Stimulated activated CD8-positive, alpha-beta memory T cell treated with anti-CD3 and anti-CD28 coated beads, Interleukin-7, amount 100 ng/mL, for 24 hours (primary cell): Measurements from ENCODE around the gene GTF2F1.
"Not testable (repeated sequence)": the region's sequence is repeated elsewhere in the genome, so short reads cannot be mapped to it uniquely, and the experiment has no call there.

Experiments used
- DNase-seq: peaks from one replicate; pipeline ENCODE4 v3.0.0-alpha.2; 2020; ENCODE audit warnings: low read depth

The GTF2F1 gene

DNA sequence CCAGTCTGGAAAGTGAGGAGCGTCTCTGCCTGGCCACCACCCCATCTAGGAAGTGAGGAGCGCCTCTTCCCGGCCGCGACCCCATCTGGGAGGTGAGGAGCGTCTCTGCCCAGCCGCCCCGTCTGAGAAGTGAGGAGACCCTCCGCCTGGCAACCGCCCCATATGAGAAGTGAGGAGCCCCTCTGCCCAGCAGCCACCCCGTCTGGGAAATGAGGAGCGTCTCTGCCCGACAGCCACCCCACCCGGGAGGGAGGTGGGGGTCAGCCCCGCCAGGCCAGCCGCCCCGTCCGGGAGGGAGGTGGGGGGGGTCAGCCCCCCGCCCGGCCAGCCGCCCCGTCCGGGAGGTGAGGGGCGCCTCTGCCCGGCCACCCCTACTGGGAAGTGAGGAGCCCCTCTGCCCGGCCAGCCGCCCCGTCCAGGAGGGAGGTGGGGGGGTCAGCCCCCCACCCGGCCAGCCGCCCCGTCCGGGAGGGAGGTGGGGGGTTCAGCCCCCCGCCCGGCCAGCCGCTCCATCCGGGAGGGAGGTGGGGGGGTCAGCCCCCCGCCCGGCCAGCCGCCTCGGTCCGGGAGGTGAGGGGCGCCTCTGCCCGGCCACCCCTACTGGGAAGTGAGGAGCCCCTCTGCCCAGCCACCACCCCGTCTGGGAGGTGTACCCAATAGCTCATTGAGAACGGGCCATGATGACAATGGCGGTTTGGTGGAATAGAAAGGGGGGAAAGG, 37.5 kb downstream of the GTF2F1 start:
- not testable (repeated sequence) for DNase-seq

DNA sequence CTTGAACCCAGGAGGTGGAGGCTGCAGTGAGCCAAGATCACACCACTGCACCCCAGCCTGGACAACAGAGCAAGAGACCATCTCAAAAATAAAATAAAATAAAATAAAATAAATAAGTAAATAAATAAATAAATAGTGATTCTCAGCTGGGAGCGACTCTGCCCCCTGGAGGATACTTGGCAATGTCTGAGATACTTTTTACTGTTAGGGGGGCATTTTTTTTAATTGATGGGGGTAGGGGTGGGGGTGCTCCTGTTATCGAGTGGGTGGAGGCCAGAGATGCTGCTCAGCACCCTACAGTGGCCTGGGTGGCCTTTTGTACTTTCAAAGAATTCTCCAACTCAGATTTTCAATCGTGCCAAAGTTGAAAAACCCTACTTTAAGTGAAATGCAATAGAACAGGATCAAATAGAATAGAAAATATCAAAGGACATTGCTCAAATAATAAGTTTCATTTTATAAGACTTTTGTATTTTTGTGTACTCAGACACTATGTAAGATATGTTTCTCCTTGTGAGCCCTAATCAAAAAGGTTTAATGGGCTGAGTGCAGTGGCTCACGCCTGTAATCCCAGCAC, 38.8 kb downstream of the GTF2F1 start:
- DNase-seq, result no peak

DNA sequence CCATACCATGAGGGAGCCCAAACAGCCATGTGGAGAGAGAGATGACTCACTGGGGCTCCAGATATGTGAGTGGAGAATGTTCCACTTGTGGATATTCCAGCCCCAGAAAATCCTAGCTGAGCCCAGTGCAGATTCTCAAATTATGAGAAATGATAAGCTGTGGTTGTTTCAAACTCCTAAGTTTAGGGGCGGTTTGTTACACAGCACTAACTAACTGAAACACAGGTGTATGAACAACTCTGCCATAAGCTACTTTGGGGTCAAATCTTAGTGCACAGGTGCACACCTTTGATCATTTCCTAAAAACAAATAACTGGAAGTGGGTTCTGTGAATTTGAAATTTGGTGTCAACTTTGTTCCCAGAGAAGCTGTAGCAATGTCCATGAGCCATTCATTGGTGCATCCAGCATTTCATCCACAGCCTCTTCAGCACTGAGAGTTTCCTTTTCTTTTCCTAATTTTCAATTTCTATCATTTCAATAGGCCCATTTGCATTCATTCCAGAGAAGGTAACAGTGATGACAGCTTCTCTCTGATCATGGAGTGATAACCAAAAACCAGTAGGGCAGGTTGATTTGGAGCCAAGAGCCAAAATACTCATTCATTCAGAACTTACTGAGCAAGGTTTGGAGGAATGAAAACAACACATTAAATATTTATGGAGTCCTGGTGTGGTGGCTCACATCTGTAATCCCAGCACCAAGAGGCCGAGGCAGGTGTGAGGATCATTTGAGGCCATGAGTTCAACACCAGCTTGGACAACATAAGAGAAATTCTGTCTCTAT, 40.4 kb downstream of the GTF2F1 start:
- DNase-seq, result no peak

DNA sequence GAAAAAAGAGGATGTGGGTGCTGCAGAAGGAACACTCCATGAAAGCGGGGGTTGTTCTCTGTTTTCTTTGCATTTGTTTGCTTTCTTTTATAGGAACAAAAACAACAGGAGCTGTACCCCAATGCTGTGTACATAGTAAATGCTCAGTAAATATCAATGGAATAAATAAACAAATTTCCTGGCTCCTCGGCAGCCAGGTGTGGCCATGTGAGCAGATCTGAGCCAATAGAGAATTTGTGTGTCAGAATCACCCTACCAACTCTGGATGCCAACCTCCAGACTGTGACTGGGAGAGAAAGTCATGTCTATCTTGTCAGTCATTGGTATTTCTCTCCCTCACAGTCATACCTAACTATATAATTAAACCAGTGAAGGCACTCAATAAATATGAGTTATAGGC, 42.3 kb downstream of the GTF2F1 start:
- DNase-seq, result no peak

DNA sequence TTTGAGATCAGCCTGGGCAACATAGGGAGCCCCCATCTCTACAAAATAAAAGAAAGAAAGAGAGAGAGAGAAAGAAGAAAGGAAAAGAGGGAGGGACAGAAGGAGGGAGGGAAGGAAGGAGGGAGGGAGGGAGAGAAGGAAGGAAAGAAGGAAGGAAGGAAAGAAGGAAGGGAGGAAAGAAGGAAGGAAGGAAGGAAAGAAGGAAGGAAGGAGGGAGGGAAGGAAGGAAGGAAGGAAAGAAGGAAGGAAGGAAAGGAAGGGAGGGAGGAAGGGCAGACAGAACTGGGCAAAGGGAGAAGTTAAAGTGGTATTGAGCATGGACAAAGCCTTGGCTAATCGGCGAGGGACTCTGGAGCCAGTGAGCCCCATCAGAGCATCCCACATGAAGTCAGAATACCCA, 43.7 kb downstream of the GTF2F1 start:
- not testable (repeated sequence) for DNase-seq

DNA sequence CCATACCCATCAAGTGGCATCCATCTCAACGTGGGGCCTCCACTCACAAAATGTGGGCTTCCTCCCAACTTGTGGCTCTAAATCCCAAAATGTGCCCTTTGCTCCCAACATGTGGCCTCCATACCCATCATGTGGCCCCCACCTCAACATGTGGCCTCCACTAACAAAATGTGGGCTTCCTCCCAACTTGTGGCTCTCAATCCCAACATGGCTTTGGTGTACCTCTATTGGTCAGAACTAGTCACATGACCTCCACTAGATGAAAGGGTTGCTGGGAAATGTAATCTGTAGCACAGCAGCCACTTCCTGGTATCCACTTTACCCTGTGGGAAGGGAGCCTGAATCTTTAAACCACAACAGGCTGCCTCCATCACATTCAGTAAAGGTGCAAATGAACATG, 49.5 kb downstream of the GTF2F1 start:
- no peak for DNase-seq

DNA sequence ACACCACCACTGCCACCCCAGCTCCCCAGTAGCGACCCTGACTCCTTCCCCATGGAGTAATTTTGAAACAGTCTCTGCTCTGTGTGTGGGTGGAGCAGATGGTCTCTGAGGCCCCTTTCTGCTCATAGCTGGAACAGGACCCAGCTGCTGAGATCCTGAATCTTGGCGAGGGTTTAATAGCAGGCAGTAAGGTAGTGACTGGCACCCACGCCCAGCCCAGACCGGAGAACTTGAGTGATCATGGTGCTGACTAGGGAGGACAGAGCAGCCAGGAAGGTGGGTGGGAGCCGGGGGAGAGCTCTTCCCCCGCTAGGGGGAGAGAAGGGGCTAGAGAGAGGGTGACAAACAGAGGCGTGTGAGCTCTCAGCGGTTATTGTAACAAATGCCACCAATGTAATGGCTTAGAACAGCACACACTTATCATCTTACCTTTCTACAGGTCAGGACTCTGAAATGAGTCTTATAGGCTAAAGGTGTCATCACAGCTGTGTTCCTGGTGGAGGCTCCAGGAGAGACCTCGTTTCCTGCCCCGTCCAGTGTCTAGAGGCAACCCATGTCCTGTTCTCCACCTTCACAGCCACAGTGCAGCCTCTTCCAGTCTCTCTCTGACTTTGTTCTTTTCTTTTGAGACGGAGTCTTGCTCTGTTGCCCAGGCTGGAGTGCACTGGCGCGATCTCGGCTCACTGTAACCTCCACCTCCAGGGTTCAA, 52.3 kb downstream of the GTF2F1 start:
- no peak for DNase-seq

DNA sequence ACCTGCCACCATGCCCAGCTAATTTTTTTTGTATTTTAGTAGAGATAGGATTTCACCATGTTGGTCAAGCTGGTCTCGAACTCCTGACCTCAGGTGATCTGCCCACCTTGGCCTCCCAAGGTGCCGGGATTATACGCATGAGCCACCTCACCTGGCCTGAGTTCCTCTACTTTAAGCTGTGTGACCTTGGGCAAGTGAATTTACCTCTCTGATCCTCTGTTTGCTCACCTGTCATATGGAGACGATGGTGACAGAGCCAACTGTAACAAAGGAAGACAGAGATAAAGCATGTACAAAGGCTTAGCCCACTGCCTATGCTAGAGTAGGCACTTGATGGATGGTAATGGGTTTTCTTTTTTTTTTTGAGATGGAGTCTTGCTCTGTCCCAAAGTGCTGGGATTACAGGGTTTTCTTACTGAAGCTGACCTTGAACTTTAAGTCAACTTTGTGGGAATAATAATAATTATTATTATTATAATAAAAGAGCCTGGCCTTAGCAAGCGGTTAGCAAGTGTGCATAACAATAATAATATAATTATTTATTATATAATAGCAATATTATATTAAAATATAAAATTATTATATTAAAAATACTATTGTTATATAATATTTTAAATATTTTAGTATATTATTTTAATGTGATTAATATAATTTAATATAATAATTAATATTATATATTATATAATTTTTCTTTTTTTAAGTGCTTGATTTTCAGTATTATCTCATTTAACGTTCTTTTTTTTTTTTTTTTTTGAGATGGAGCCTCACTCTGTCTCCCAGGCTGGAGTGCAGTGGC, 58.3 kb downstream of the GTF2F1 start:
- no peak for DNase-seq

DNA sequence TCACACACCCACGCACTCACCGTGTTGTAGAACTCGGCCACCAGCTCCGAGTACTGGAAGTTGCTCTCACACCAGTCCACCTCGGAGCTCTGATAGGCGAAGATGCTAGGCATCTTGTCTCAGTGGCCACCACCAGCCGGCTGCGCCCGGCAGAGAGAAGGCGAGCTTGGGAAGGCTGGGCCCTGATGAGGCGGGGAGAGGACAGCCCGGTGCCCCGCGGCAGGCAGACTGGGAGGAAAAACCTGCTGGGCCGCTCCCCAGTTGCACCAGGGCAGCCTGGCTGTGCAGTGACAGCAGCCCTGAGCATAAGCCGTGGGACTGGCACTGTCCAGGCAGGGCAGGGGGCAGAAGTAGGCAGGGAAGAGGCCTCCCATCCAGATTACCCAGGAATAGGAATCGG, 59.5 kb downstream of the GTF2F1 start, which contains the start of gene ACER1:
Gene ACER1, minus strand, starts transcription at position 174 of the 400 bp plus-strand sequence. Its CDS starts 61 bp downstream, at position 113.
- DNase-seq, result no peak
